HepG2 (cell line): ENCODE measurements around the gene CKAP5. TPM values are rescaled to one million over a fixed set of nuclear protein-coding genes. Genes with fewer than 3 reads are reported as not detected.

Experiments
- ATAC-seq: fragments of 200-7000 bp; cut with Tn5 transposase; 3 replicates; pipeline ENCODE4 v1.9.1; 2020; ENCODE audit warnings: mild to moderate bottlenecking, moderate library complexity
- BruUV-seq: library from RNA; stranded (reverse); fragments of 400-500 nt; replicated peaks from 2 replicates; lab custom pipeline; 2021; lab: Mats Ljungman, UMichigan
- CTCF ChIA-PET: fragments of 300-600 bp; formaldehyde crosslinking; extraction: SDS; loops from one replicate; lab custom pipeline; 2021; ENCODE audit warnings: low total read pairs, inconsistent platforms, low intra/inter-chr PET ratio; lab: Yijun Ruan, JAX
- POLR2A ChIA-PET: fragments of 350-600 bp; sonication (Branson Sonifier 250); formaldehyde crosslinking; loops from one replicate; lab custom pipeline; 2020; ENCODE audit warnings: antibody characterized with exemption, inconsistent platforms; lab: Yijun Ruan, JAX
- DNase-seq: peaks from one replicate; pipeline ENCODE4 v3.0.0-alpha.2; 2015; ENCODE audit warnings: low spot score
- FAIRE-seq: peaks from 3 replicates; lab custom pipeline; 2011; peaks lifted over from hg19 to GRCh38; lab: Jason Lieb, UNC
- H2AFZ ChIP-seq: one replicate; pipeline ENCODE4 v1.6.1; 2011; ENCODE audit warnings: low read length, inconsistent platforms
- H3K27ac ChIP-seq: fragments of 300-600 bp; 3 replicates; pipeline ENCODE4 v1.8.0; 2011; ENCODE audit warnings: mixed run types, mild to moderate bottlenecking, mixed read lengths, low read length, inconsistent platforms; ENCODE audit not compliant: insufficient read depth; ENCODE audit errors: extremely low read length
- H3K27me3 ChIP-seq, 2 experiments: fragments of 200-600 bp in 1 of 2; 2 replicates in 1 of 2; 3 replicates in 1 of 2; pipeline versions ENCODE4 v1.6.0 to v1.8.0; 2011; ENCODE audit warnings: low read length in 2 of 2, mild to moderate bottlenecking in 2 of 2, moderate library complexity in 2 of 2, inconsistent platforms in 1 of 2; ENCODE audit not compliant: insufficient read depth in 2 of 2, control insufficient read depth in 1 of 2
- H3K36me3 ChIP-seq, 2 experiments: fragments of 200-600 bp in 1 of 2; replicated peaks in 1 of 2; 2 replicates in 1 of 2; 3 replicates in 1 of 2; pipeline versions ENCODE4 v1.5.1 to v1.8.0; 2011; ENCODE audit warnings: low read length in 2 of 2, inconsistent platforms in 1 of 2; ENCODE audit not compliant: insufficient read depth in 2 of 2, control insufficient read depth in 1 of 2
- H3K4me1 ChIP-seq: 2 replicates; pipeline ENCODE4 v1.5.1; 2012; ENCODE audit warnings: low read length, inconsistent platforms; ENCODE audit not compliant: insufficient read depth
- H3K4me2 ChIP-seq: 2 replicates; pipeline ENCODE4 v1.6.0; 2011; ENCODE audit warnings: low read depth, low read length, inconsistent platforms
- H3K4me3 ChIP-seq, 3 experiments: fragments of 200-600 bp in 1 of 3; sonication (generic), shearing (Covaris generic) in 1 of 3; replicated peaks in 1 of 3; 2 replicates each; pipeline ENCODE4 v1.5.1; 2011 to 2016; ENCODE audit warnings: low read length in 3 of 3, inconsistent platforms in 2 of 3, low read depth in 2 of 3, mild to moderate bottlenecking in 2 of 3, control low read depth in 1 of 3, mixed read lengths in 1 of 3; ENCODE audit not compliant: insufficient read depth in 1 of 3
- H3K79me2 ChIP-seq: one replicate; pipeline ENCODE4 v1.6.1; 2011; ENCODE audit warnings: low read length, inconsistent platforms; ENCODE audit not compliant: insufficient read depth
- H3K9ac ChIP-seq: 2 replicates; pipeline ENCODE4 v1.6.0; 2011; ENCODE audit warnings: mild to moderate bottlenecking, low read depth, low read length, inconsistent platforms; ENCODE audit not compliant: insufficient read depth
- H3K9me3 ChIP-seq: 2 replicates; pipeline ENCODE4 v1.5.1; 2012; ENCODE audit warnings: mild to moderate bottlenecking, low read length
- H4K20me1 ChIP-seq: 2 replicates; pipeline ENCODE4 v1.6.0; 2011; ENCODE audit warnings: inconsistent platforms, mild to moderate bottlenecking, low read length, moderate library complexity; ENCODE audit not compliant: insufficient read depth
- ZBTB3 ChIP-seq: sonication (generic); formaldehyde crosslinking; IDR thresholded peaks from 2 replicates; pipeline ENCODE4 v1.4.0; 2020; ENCODE audit warnings: low read depth, mild to moderate bottlenecking, moderate library complexity, missing genetic modification reagents, borderline replicate concordance
- ZBTB38 ChIP-seq: sonication (generic); formaldehyde crosslinking; IDR thresholded peaks from 2 replicates; pipeline ENCODE4 v1.5.1; 2020; ENCODE audit warnings: mild to moderate bottlenecking, missing genetic modification reagents
- ZNF552 ChIP-seq: sonication (generic); formaldehyde crosslinking; IDR thresholded peaks from 2 replicates; pipeline ENCODE4 v1.9.0; 2022; ENCODE audit warnings: missing genetic modification reagents, mild to moderate bottlenecking, borderline replicate concordance
- WGBS: methylation state at CpG from one replicate; pipeline ENCODE4 v1.1.6; 2017; ENCODE audit warnings: low lambda C conversion rate; 5-methylcytosine and 5-hydroxymethylcytosine counted together
- in situ Hi-C: cut with HindIII; loops from 2 replicates; pipeline ENCODE4 v1.10.0; 2017; ENCODE audit warnings: low pct_unique_long_range_greater_than_20kb; ENCODE audit not compliant: extremely low pct_ligation_motif_present
- intact Hi-C: fragments of 100-400 bp; cut with micrococcal nuclease; formaldehyde crosslinking; loops from one replicate; pipeline ENCODE4 v1.10.0; 2022; ENCODE audit not compliant: unreplicated experiment
- polyA plus RNA-seq, 8 experiments: library from polyadenylated mRNA; depleted of rRNA in 3 of 8; stranded (reverse) in 7 of 8; unstranded in 1 of 8; fragments of >200 nt; fragmentation: Illumina TruSeq in 4 of 8; extraction: Trizol in 4 of 8; gene quantifications; 2 replicates each; pipeline versions ENCODE4 v1.2.1 to v1.2.3, GENCODE V29; 2011 to 2016; ENCODE audit warnings: low read depth in 4 of 8, missing spikeins in 1 of 8, mixed read lengths in 1 of 8; ENCODE audit not compliant: insufficient read depth in 1 of 8
- total RNA-seq, 5 experiments: library from RNA; depleted of rRNA; stranded (reverse); fragments of >200 nt; fragmentation: Illumina TruSeq; extraction: Trizol; gene quantifications; 2 replicates each; pipeline ENCODE4 v1.2.3, GENCODE V29; 2016; ENCODE audit warnings: low read depth in 1 of 5
- TF ChIP-seq, protein P1 (sequence below): sonication (generic); formaldehyde crosslinking; IDR thresholded peaks from 2 replicates; pipeline ENCODE4 v1.4.0; 2020; ENCODE audit warnings: mild to moderate bottlenecking, missing genetic modification reagents
- TF ChIP-seq, protein P2 (sequence below): sonication (generic); formaldehyde crosslinking; IDR thresholded peaks from 2 replicates; pipeline ENCODE4 v1.8.0; 2022; ENCODE audit warnings: mild to moderate bottlenecking, missing genetic modification reagents, borderline replicate concordance
- TF ChIP-seq, protein P3 (sequence below): sonication (generic); formaldehyde crosslinking; IDR thresholded peaks from 2 replicates; pipeline ENCODE4 v1.5.0; 2020; ENCODE audit warnings: mild to moderate bottlenecking, missing genetic modification reagents, borderline replicate concordance
- TF ChIP-seq, protein P4 (sequence below): sonication (generic); formaldehyde crosslinking; IDR thresholded peaks from 2 replicates; pipeline ENCODE4; 2020; ENCODE audit warnings: missing genetic modification reagents, mild to moderate bottlenecking, borderline replicate concordance

CKAP5 gene
- total and polyA plus RNA-seq, 2 of the 13 experiments (the other 11 are each of a cell fraction or from before 2014, with no cell fraction given): 79.2 to 103 TPM

DNA sequence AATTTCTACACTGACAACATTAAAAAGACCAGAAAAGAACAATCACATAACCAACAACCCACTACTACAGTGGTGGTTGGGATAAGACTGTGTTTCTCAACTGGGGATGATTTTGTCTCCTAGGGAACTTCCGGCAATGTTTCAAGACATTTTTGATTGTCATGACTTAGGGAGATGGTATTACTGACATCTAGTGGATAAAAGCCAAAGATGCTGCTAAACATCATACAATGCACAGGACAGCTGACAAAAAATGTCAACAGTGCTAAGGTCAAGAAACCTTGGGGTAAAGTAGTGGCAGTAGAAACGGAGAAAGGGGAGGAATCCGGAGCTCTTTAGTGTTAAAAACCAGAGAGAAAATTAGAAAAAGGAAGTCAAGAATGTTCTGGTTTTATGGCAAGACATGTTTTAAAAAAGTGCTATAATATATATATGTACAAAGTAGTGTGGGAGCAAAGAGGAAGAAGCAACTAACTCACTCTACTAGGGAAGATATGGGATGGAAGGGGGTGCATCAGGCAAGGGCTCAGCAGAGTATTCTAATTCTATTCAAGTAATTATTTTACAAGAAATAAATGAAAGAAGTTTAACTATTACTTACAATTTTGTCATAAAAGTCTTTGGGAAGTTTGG lies 37.2 kb downstream of the CKAP5 start (continued):
- TF ChIP-seq, protein P1, sequence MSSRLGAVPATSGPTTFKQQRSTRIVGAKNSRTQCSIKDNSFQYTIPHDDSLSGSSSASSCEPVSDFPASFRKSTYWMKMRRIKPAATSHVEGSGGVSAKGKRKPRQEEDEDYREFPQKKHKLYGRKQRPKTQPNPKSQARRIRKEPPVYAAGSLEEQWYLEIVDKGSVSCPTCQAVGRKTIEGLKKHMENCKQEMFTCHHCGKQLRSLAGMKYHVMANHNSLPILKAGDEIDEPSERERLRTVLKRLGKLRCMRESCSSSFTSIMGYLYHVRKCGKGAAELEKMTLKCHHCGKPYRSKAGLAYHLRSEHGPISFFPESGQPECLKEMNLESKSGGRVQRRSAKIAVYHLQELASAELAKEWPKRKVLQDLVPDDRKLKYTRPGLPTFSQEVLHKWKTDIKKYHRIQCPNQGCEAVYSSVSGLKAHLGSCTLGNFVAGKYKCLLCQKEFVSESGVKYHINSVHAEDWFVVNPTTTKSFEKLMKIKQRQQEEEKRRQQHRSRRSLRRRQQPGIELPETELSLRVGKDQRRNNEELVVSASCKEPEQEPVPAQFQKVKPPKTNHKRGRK (CRISPR knock-in tag): no peak
- TF ChIP-seq ZBTB3 (CRISPR knock-in tag): no peak
- TF ChIP-seq, protein P2, sequence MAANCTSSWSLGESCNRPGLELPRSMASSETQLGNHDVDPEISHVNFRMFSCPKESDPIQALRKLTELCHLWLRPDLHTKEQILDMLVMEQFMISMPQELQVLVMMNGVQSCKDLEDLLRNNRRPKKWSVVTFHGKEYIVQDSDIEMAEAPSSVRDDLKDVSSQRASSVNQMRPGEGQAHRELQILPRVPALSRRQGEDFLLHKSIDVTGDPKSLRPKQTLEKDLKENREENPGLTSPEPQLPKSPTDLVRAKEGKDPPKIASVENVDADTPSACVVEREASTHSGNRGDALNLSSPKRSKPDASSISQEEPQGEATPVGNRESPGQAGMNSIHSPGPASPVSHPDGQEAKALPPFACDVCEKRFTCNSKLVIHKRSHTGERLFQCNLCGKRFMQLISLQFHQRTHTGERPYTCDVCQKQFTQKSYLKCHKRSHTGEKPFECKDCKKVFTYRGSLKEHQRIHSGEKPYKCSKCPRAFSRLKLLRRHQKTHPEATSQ: no peak

- BruUV-seq: no TSS peak
- Histone ChIP-seq H3K9me3 (no peaks in the 10 kb centered on the region), H3K4me2 (no peak overlapping the region), H3K4me1 (no peaks in the 10 kb centered on the region), H3K27me3 (no peaks in the 10 kb centered on the region), H3K27ac (no peak overlapping the region), H3K79me2 (no peaks in the 10 kb centered on the region), H4K20me1 (no peaks in the 10 kb centered on the region), H2AFZ (no peak overlapping the region), H3K36me3 (peaks cover 21 to 55% of the 10 kb centered on the region in 2 experiments), H3K9ac (no peak overlapping the region), H3K4me3 (no peak overlapping the region)
- DNase-seq (no peak), ATAC-seq (no peak), FAIRE-seq (no peak)
- intact Hi-C loops (no loop called here), in situ Hi-C loops (no loop called here)
- CTCF ChIA-PET: interaction anchor here (0.5 kb wide), 1 partner anchor 101 kb away, joined by 3 read pairs; the partner anchor contains the start of gene ZNF408
- POLR2A ChIA-PET: no interaction called here
- WGBS: 95% methylated on average over 7 of the region's 7 CpGs
- TF ChIP-seq, protein P3, sequence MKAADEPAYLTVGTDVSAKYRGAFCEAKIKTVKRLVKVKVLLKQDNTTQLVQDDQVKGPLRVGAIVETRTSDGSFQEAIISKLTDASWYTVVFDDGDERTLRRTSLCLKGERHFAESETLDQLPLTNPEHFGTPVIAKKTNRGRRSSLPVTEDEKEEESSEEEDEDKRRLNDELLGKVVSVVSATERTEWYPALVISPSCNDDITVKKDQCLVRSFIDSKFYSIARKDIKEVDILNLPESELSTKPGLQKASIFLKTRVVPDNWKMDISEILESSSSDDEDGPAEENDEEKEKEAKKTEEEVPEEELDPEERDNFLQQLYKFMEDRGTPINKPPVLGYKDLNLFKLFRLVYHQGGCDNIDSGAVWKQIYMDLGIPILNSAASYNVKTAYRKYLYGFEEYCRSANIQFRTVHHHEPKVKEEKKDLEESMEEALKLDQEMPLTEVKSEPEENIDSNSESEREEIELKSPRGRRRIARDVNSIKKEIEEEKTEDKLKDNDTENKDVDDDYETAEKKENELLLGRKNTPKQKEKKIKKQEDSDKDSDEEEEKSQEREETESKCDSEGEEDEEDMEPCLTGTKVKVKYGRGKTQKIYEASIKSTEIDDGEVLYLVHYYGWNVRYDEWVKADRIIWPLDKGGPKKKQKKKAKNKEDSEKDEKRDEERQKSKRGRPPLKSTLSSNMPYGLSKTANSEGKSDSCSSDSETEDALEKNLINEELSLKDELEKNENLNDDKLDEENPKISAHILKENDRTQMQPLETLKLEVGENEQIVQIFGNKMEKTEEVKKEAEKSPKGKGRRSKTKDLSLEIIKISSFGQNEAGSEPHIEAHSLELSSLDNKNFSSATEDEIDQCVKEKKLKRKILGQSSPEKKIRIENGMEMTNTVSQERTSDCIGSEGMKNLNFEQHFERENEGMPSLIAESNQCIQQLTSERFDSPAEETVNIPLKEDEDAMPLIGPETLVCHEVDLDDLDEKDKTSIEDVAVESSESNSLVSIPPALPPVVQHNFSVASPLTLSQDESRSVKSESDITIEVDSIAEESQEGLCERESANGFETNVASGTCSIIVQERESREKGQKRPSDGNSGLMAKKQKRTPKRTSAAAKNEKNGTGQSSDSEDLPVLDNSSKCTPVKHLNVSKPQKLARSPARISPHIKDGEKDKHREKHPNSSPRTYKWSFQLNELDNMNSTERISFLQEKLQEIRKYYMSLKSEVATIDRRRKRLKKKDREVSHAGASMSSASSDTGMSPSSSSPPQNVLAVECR (CRISPR knock-in tag): no peak
- TF ChIP-seq ZBTB38 (CRISPR knock-in tag): no peak
- TF ChIP-seq ZNF552 (CRISPR knock-in tag): no peak
- TF ChIP-seq, protein P4, sequence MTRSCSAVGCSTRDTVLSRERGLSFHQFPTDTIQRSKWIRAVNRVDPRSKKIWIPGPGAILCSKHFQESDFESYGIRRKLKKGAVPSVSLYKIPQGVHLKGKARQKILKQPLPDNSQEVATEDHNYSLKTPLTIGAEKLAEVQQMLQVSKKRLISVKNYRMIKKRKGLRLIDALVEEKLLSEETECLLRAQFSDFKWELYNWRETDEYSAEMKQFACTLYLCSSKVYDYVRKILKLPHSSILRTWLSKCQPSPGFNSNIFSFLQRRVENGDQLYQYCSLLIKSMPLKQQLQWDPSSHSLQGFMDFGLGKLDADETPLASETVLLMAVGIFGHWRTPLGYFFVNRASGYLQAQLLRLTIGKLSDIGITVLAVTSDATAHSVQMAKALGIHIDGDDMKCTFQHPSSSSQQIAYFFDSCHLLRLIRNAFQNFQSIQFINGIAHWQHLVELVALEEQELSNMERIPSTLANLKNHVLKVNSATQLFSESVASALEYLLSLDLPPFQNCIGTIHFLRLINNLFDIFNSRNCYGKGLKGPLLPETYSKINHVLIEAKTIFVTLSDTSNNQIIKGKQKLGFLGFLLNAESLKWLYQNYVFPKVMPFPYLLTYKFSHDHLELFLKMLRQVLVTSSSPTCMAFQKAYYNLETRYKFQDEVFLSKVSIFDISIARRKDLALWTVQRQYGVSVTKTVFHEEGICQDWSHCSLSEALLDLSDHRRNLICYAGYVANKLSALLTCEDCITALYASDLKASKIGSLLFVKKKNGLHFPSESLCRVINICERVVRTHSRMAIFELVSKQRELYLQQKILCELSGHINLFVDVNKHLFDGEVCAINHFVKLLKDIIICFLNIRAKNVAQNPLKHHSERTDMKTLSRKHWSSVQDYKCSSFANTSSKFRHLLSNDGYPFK (CRISPR knock-in tag): no peak
Observed at GRCh38 chr11:46801694-46802470, 44.2 kb downstream of the CKAP5 start.
